Stomach (tissue), 4 donors: Measurements from ENCODE around the gene CCDC192.

Source experiments
- EP300 ChIP-seq: sonication (generic); formaldehyde crosslinking; IDR thresholded peaks from one replicate; pipeline ENCODE4 v1.6.1; 2017; ENCODE audit warnings: antibody characterized with exemption
- POLR2A ChIP-seq, 4 donors: fragments of 450-650 bp; IDR thresholded peaks; one replicate each; pipeline ENCODE4 v1.6.1; 2016; ENCODE audit warnings: antibody characterized with exemption in 4 of 4, control low read depth in 2 of 4, mild to moderate bottlenecking in 1 of 4, moderate library complexity in 1 of 4
- POLR2AphosphoS5 ChIP-seq, 3 donors: sonication (generic); formaldehyde crosslinking; IDR thresholded peaks; one replicate each; pipeline ENCODE4 v1.6.1; 2016; ENCODE audit warnings: antibody characterized with exemption in 3 of 3
- TF ChIP-seq, protein P1 (sequence below), 7 experiments: fragments of 450-650 bp in 4 of 7; fragments of 200-600 bp in 3 of 7; sonication (generic) in 3 of 7; IDR thresholded peaks; one replicate each; pipeline ENCODE4 v1.5.1; 2016 to 2019; ENCODE audit warnings: antibody characterized with exemption in 7 of 7, control low read depth in 2 of 7, mild to moderate bottlenecking in 1 of 7

DNA sequence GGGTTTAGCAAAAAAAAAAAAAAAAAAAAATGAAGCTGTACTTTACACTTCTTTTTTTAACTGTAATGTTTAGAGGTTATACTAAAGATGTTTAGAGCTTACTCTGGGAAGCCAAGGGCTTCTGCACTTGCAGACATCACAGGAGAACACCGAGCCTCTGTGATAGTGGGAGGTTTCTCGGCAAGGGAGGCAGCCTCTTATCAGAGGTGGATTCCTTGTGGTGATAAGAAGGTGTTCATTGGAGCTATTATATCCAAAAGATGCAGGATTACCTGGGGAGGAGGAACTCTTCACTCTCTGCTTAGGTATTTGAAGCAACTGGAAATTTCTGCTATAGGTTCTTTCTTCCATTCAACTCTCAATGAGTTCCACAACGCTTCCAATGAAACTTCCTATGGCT, 209.2 kb downstream of the CCDC192 start:
- TF ChIP-seq, protein P1, sequence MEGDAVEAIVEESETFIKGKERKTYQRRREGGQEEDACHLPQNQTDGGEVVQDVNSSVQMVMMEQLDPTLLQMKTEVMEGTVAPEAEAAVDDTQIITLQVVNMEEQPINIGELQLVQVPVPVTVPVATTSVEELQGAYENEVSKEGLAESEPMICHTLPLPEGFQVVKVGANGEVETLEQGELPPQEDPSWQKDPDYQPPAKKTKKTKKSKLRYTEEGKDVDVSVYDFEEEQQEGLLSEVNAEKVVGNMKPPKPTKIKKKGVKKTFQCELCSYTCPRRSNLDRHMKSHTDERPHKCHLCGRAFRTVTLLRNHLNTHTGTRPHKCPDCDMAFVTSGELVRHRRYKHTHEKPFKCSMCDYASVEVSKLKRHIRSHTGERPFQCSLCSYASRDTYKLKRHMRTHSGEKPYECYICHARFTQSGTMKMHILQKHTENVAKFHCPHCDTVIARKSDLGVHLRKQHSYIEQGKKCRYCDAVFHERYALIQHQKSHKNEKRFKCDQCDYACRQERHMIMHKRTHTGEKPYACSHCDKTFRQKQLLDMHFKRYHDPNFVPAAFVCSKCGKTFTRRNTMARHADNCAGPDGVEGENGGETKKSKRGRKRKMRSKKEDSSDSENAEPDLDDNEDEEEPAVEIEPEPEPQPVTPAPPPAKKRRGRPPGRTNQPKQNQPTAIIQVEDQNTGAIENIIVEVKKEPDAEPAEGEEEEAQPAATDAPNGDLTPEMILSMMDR (IDR thresholded peaks at IDR 0.05), result no peak
- TF ChIP-seq POLR2A (IDR thresholded peaks at IDR 0.05) (no peak), POLR2AphosphoS5 (IDR thresholded peaks at IDR 0.05) (no peak), EP300 (no peak)
